NT2/D1 (cell line): ENCODE measurements around the gene APOB.

ENCODE experiments used
- SUZ12 ChIP-seq: IDR thresholded peaks from 2 replicates; pipeline ENCODE4 v1.6.1; 2011; ENCODE audit not compliant: insufficient read length, insufficient read depth; ENCODE audit errors: extremely low read depth
- YY1 ChIP-seq: IDR thresholded peaks from 2 replicates; pipeline ENCODE4 v1.6.1; 2011; ENCODE audit not compliant: insufficient read length, insufficient read depth
- ZNF274 ChIP-seq: IDR thresholded peaks from 2 replicates; pipeline ENCODE4 v1.6.1; 2011; ENCODE audit warnings: mild to moderate bottlenecking, low read depth, low read length

GRCh38 chr2:20985062-20985461 lies 58.8 kb downstream of the APOB start:
- TF ChIP-seq YY1 (no peak), ZNF274 (no peak), SUZ12 (no peak)
